ENCODE results near the gene NLRP2B. TPM values are rescaled to one million over a fixed set of nuclear protein-coding genes. Genes with fewer than 3 reads are reported as not detected.
"Not testable (repeated sequence)": the region's sequence is repeated elsewhere in the genome, so short reads cannot be mapped to it uniquely, and the experiment has no call there.

The NLRP2B gene
- total and polyA plus RNA-seq, 8 donors = 0.02 TPM; not detected in 7

GRCh38 chrX:57641338-57641737 is 38.7 kb downstream of the NLRP2B start:
- no peak for DNase-seq

GRCh38 chrX:57640674-57641016 is 39.4 kb downstream of the NLRP2B start:
- H3K4me1 ChIP-seq = no peaks in the 10 kb centered on the region
- ATAC-seq (no peak), FAIRE-seq (no peak), DNase-seq (no peak)
- no peak overlapping the region for H3K27ac ChIP-seq
- no peaks in the 10 kb centered on the region for H3K36me3 ChIP-seq
- intact Hi-C loops (cut with DNase I) = no loop called here
- 84 to 88% methylated on average over 4 of the region's 4 CpGs for WGBS, 2 donors
- H3K9me3 ChIP-seq = no peaks in the 10 kb centered on the region
- TF ChIP-seq CTCF (IDR thresholded peaks at IDR 0.05) = no peak
- H3K4me3 ChIP-seq = no peak overlapping the region
- no peaks in the 10 kb centered on the region for H3K27me3 ChIP-seq

More at GRCh38 chrX:57641338-57641737, 38.7 kb downstream of the NLRP2B start:
- WGBS, 2 donors = 46 to 67% methylated on average over 2 of the region's 2 CpGs
- TF ChIP-seq CTCF (IDR thresholded peaks at IDR 0.05) = no peak
- Histone ChIP-seq H3K27ac (no peak overlapping the region), H3K36me3 (no peaks in the 10 kb centered on the region), H3K4me3 (no peak overlapping the region), H3K27me3 (no peaks in the 10 kb centered on the region), H3K4me1 (no peaks in the 10 kb centered on the region), H3K9me3 (no peaks in the 10 kb centered on the region)
- FAIRE-seq = peak; percentile 91
- ATAC-seq = no peak
- intact Hi-C loops (cut with DNase I) = no loop called here

- FAIRE-seq; H3K27me3 ChIP-seq; H3K4me1 ChIP-seq; intact Hi-C loops (cut with DNase I); H3K9me3 ChIP-seq; ATAC-seq; H3K36me3 ChIP-seq; H3K27ac ChIP-seq; H3K4me3 ChIP-seq: not testable (repeated sequence)
- 89 to 95% methylated on average over 20 of the region's 20 CpGs for WGBS, 2 donors
- peak in 1 of 6 donors; percentile 20 for DNase-seq
Measured at GRCh38 chrX:57629438-57629837, 50.6 kb downstream of the NLRP2B start.

Other genes with a start within 250 kb of the NLRP2B start
- 1 to 10 TPM; 3.1 to 6.1 (median 4.2) TPM for gene ZXDB, start 88.2 kb downstream of the NLRP2B start, total RNA-seq
- gene ZXDB, start 88.2 kb downstream of the NLRP2B start, polyA plus RNA-seq = 1 to 10 TPM; 1.1 to 3.1 TPM
- 1 to 10 TPM; 2.9 to 3.7 (median 3.2) TPM for gene ZXDA, start 230.2 kb upstream of the NLRP2B start, total RNA-seq
- gene ZXDA, start 230.2 kb upstream of the NLRP2B start, polyA plus RNA-seq = 1 to 10 TPM in 1 of 2 donors, under 1 TPM in 1; 0.57 to 1.3 TPM